ENCODE results near the gene CYP4V2.

DNA sequence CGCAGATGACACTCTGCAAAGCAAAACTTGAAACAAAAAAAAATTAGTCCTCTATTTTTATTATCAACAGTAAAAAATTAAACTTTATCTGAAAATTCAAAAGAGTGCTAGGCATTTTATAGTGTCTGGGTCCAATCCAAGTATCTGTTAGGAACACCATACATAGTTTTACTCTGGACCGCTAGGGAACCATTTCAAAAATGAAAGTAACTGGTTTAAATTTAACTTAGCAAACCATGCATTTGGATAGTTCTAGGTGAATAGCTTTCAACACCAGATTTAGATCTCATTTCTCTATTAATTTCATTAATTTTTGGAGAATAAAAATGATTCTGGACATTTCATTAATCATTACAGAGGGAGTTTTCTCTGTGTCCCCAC lies 37.1 kb downstream of the CYP4V2 start:
- TF ChIP-seq, protein P1, sequence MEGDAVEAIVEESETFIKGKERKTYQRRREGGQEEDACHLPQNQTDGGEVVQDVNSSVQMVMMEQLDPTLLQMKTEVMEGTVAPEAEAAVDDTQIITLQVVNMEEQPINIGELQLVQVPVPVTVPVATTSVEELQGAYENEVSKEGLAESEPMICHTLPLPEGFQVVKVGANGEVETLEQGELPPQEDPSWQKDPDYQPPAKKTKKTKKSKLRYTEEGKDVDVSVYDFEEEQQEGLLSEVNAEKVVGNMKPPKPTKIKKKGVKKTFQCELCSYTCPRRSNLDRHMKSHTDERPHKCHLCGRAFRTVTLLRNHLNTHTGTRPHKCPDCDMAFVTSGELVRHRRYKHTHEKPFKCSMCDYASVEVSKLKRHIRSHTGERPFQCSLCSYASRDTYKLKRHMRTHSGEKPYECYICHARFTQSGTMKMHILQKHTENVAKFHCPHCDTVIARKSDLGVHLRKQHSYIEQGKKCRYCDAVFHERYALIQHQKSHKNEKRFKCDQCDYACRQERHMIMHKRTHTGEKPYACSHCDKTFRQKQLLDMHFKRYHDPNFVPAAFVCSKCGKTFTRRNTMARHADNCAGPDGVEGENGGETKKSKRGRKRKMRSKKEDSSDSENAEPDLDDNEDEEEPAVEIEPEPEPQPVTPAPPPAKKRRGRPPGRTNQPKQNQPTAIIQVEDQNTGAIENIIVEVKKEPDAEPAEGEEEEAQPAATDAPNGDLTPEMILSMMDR (IDR thresholded peaks at IDR 0.05): no peak
- no peak for TF ChIP-seq EZH2 (IDR thresholded peaks at IDR 0.05; ENCODE audit: borderline replicate concordance, insufficient read depth, low read depth, low read length, poor library complexity, severe bottlenecking)

Data from B cell (primary cell).